ENCODE data around the gene SRL.

DNA sequence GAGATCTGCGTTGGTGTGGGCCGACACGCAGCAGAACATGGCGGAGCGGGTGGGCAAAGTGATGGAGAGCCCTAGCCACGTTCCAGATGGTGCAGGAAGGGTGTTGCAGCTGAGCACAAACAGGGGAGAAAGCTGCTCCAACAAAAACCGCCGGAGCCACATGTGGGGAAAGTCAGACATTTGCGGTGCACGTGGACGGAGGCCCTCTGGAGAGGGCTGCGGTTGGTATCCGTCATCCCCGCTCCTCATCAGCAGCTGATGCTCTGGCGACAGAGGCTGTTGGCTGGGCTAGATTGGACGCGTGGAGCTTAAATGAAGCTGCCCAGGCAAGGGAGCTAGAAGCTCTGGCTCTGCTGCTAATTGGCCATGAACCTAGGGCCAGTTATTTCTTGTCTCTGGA, 82.2 kb downstream of the SRL start:
- TF ChIP-seq, protein P1, sequence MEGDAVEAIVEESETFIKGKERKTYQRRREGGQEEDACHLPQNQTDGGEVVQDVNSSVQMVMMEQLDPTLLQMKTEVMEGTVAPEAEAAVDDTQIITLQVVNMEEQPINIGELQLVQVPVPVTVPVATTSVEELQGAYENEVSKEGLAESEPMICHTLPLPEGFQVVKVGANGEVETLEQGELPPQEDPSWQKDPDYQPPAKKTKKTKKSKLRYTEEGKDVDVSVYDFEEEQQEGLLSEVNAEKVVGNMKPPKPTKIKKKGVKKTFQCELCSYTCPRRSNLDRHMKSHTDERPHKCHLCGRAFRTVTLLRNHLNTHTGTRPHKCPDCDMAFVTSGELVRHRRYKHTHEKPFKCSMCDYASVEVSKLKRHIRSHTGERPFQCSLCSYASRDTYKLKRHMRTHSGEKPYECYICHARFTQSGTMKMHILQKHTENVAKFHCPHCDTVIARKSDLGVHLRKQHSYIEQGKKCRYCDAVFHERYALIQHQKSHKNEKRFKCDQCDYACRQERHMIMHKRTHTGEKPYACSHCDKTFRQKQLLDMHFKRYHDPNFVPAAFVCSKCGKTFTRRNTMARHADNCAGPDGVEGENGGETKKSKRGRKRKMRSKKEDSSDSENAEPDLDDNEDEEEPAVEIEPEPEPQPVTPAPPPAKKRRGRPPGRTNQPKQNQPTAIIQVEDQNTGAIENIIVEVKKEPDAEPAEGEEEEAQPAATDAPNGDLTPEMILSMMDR (IDR thresholded peaks at IDR 0.05) = no peak
- no peak for TF ChIP-seq POLR2A (IDR thresholded peaks at IDR 0.05)

Data from tibial nerve (tissue), 3 donors.